Activated gamma-delta T cell treated with Interleukin-2 at 50 U/mL for 16 hours (primary cell): Measurements from ENCODE around the gene GRIP2.

Experiments
- DNase-seq: peaks from one replicate; pipeline ENCODE4 v3.0.0-alpha.2; 2020

Gene GRIP2

DNA sequence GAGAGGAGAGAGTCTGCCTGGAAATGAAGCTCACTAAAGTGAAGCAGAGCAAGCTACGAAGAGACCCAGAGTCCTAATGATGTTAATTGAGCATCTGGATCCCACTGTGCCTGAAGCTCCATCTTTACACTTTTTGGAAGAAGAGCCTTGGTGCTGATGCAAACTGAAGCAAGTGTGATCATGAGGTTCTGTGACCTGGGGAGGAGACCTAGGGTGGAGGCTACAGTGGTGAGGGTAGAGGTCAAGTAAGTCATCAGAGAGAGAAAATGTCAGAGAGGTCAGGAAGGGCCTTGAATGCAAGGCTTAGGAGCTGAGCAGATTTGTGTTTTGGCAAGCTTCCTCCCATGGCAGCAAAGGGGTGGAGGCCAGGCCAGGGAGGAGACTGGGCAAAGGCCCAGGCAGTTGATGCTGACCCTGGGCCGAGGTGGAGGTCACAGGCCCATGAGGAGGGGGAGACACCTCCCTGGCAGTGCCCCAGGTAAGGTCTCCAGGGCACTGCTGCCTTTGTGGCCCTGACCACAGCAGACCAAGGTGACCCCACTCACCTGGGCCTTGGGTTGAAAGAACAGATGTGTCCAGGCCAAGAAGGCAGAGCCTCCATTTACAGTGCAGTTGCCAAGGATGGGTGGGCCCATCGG is 1.6 kb downstream of the GRIP2 start:
- no peak for DNase-seq

DNA sequence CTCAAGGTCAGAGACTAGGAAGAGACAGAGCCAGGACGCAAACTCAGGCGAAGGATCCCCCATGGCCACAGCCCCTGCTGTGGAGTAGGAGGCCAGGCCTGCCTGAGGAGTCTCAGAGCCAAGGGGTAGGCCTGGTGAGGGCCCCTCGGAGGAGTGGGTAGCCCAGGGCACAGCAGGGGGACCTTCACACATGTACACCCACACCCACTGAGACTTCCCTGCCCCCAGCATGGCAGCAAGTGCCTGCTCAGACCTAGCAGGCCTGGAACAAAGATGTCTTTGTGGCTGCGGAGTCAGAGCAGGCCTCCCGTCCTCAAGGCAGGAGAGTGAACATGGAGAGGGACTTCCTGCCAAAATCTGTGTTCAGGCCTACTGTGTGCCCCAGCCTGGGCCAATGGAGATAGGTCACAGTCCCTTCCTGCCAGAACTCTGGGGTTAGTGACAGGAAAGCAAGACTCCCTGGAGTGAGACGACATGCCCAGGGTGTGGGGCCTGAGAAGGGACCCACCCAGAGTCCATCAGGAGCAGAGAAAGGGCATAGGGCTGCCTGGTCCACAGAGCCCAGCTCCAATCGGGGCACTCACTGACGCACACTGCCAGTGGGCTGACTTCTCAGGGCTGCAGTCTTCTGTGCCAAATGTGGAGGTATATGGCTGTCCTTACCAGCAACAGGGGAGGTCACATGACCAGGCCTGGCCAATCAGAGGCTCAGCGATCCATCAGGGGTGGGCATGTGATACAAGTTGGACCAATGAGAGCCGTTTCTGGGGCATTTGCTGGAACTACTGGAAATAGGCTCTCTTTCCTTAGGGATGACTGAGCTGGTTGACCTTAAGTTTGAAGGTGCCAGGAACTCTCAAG is 2.3 kb downstream of the GRIP2 start:
- no peak for DNase-seq

- DNase-seq, result no peak
Measured at GRCh38 chr3:14536837-14537589, 3.1 kb downstream of the GRIP2 start.

DNA sequence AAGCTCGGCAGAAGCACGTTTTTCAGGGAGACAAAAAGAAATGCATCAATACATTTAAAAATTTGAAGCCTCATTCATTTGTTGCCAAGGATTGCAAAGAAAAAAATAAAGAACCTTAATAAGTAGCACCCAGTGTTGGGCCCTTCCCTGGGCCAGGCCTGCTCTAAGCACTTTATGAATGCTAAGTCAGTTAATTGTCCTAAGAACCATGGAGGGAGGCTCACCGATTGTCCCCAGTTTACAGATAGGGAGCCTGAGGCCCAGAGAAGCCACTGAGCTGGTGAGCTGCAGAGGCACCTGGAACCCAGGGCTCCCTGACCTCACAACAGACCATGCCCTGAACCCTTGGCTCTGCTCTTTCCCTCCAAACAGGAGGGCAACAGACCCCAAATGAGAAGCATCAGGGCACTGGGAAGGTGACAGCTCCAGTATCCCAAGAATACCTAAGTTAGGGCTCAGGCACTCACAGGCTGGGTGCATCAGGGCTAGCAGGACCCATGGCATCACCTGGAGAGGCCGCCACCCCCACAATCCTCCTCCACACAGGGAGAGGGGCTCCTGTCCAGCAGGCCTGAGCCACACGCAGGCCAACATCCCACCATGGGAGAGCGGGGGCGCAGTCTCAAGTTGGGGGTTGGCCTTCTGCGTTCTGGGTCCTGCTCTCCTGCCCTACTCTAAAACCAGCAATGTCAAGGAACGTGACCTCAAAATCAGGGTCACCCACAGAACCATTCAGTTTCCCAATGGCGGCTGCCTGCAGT is 3.9 kb downstream of the GRIP2 start:
- no peak for DNase-seq

- DNase-seq, result no peak
Measured at GRCh38 chr3:14535616-14536015, 4.5 kb downstream of the GRIP2 start.

DNA sequence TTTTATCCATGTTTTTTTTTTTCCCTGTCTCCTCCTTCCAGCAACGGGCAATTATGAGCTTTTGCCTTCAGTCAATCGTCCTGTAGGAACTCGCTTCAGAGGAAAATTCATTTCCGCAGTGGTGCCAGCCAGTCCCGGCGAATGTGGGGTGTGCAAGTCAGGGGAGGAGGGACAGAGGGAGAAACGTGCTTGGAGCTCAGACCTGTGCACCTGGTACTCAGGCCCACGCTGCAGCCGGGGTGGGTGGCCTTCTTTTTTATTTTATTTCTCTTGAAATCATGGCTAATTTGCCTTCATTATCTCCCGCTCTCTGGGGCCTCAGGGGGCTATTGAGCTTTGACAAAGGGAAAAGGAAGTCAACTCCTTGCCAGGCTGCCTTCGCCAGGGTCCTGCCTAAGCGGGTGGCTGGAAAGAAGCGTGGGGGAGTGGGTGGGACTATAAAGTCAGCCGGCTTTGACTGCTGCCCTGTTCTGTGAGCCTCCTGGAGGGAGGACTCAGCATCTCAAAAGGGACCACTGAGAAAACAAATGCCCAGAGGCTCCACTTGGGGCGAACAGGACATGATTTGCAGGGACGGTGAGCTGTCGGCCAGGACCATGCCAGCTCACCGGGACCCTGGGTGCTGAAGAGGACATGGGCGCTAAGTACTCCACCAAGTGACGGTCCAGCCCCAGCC is 5.5 kb downstream of the GRIP2 start:
- no peak for DNase-seq

DNA sequence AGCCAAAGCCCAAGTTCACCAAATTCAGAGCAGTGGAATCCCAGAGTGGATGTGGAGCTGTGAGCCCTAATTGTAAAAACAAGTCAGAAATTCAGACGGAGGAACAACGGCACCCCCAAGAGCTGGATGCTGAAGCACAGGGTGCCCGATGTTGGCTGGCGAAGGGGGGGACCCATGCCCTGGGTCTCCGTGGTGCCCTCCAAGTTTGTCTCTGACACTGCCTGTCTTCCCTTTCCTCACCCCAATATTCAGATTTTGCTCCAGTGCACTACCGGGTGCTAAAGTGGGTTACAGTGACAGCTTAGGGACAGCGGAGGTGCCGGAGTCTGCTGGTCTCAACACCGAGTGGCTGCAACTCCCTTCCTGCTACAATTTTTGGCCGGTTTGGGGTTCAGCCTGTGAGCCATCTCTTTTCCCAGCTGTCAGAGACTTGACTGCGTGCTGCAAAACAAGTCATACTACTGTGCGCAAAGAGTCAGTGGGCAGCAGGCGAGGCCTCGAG is 6.6 kb downstream of the GRIP2 start:
- no peak for DNase-seq

GRCh38 chr3:14532691-14533456 is 7.3 kb downstream of the GRIP2 start:
- DNase-seq, result no peak

- no peak for DNase-seq
Measured at GRCh38 chr3:14531856-14532395, 8.2 kb downstream of the GRIP2 start.

- DNase-seq, result no peak
Measured at GRCh38 chr3:14528081-14528480, 12.1 kb downstream of the GRIP2 start.

- DNase-seq, result no peak
Measured at GRCh38 chr3:14525685-14526631, 14.2 kb downstream of the GRIP2 start.

GRCh38 chr3:14524920-14525660 is 15.1 kb downstream of the GRIP2 start:
- no peak for DNase-seq

GRCh38 chr3:14524311-14524711 is 15.8 kb downstream of the GRIP2 start:
- no peak for DNase-seq

GRCh38 chr3:14523792-14524191 is 16.4 kb downstream of the GRIP2 start:
- DNase-seq, result no peak

DNA sequence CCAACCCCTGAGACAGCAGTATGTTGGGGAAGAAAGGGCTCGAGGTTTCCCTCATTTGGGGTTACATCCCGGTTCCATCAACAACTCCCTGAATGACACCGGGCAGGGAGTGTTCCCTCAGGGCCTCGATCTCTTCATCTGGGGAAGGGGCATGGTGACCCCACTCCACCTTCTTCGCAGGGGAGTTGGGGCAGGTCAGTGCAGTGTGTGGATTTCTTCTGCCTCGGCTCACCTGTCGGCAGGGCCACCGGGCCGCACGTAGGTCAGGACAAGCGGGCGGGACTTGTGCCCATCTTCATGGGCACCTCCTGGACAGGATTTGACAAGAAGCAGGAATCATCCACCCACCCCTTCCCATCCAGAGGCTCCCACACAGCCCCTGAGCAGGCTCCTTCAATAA is 17.4 kb downstream of the GRIP2 start:
- DNase-seq, result no peak

- no peak for DNase-seq
Measured at GRCh38 chr3:14522129-14522691, 17.9 kb downstream of the GRIP2 start.

- DNase-seq, result no peak
Measured at GRCh38 chr3:14521611-14522010, 18.5 kb downstream of the GRIP2 start.

GRCh38 chr3:14520967-14521366 is 19.2 kb downstream of the GRIP2 start:
- no peak for DNase-seq

- DNase-seq, result no peak
Measured at GRCh38 chr3:14520149-14520548, 20.0 kb downstream of the GRIP2 start.
